Esophagus (tissue), 2 donors: ENCODE measurements around the gene BDKRB1. TPM values are rescaled to one million over a fixed set of nuclear protein-coding genes. Genes with fewer than 3 reads are reported as not detected.
"Not testable (repeated sequence)": the region's sequence is repeated elsewhere in the genome, so short reads cannot be mapped to it uniquely, and the experiment has no call there.

Source experiments
- H3K27ac ChIP-seq, 2 donors: one replicate each; pipeline ENCODE4 v1.5.1; 2013; ENCODE audit warnings: low read depth in 2 of 2, mild to moderate bottlenecking in 2 of 2, inconsistent platforms in 1 of 2, low read length in 1 of 2, moderate library complexity in 1 of 2
- H3K27me3 ChIP-seq, 2 donors: one replicate each; pipeline ENCODE4 v1.6.1; 2013; ENCODE audit warnings: low read length in 2 of 2, control low read depth in 1 of 2, mild to moderate bottlenecking in 1 of 2; ENCODE audit not compliant: insufficient read depth in 2 of 2, control insufficient read depth in 1 of 2
- H3K36me3 ChIP-seq, 2 donors: one replicate each; pipeline ENCODE4 v1.6.1; 2013; ENCODE audit warnings: low read length in 1 of 2; ENCODE audit not compliant: control insufficient read depth in 2 of 2, insufficient read depth in 2 of 2
- H3K4me1 ChIP-seq, 2 donors: one replicate each; pipeline ENCODE4 v1.6.1; 2013; ENCODE audit warnings: low read length in 1 of 2; ENCODE audit not compliant: control insufficient read depth in 2 of 2, insufficient read depth in 2 of 2
- H3K4me3 ChIP-seq, 2 donors: one replicate each; pipeline ENCODE4 v1.5.1; 2013; ENCODE audit warnings: low read length in 2 of 2, mild to moderate bottlenecking in 2 of 2, low read depth in 1 of 2, moderate library complexity in 1 of 2
- H3K9me3 ChIP-seq, 2 donors: one replicate each; pipeline ENCODE4 v1.6.1; 2013; ENCODE audit warnings: mild to moderate bottlenecking in 2 of 2, low read depth in 1 of 2, low read length in 1 of 2, moderate library complexity in 1 of 2; ENCODE audit not compliant: control insufficient read depth in 2 of 2, insufficient read depth in 1 of 2
- WGBS, 2 donors: extraction: QIAGEN DNeasy Blood & Tissue Kit; methylation state at CpG; one replicate each; pipeline ENCODE4 v1.1.7; 2013; 5-methylcytosine and 5-hydroxymethylcytosine counted together
- polyA plus RNA-seq, 2 donors: library from polyadenylated mRNA; stranded (reverse); fragments of 200-250 nt; gene quantifications; one replicate each; pipeline ENCODE4 v1.2.3, GENCODE V29; 2013
- donor health status: healthy with polysubstance abuse.
- donor health status: Bipolar disorder and iron deficiency.

The BDKRB1 gene
- polyA plus RNA-seq, 2 donors: 13.4 to 18.5 TPM

- H3K4me3 ChIP-seq: no peak overlapping the region
- no peaks in the 10 kb centered on the region for H3K9me3 ChIP-seq
- H3K27ac ChIP-seq: no peak overlapping the region
- no peaks in the 10 kb centered on the region for H3K4me1 ChIP-seq
- no peaks in the 10 kb centered on the region for H3K27me3 ChIP-seq
- 59 to 60% methylated on average over 5 of the region's 5 CpGs for WGBS, 2 donors
- peaks cover 3 to 34% of the 10 kb centered on the region in 2 donors for H3K36me3 ChIP-seq
These were observed 12.2 kb upstream of the BDKRB1 start for GRCh38 chr14:96243785-96244184.

GRCh38 chr14:96245074-96245473, 10.9 kb upstream of the BDKRB1 start:
- peaks cover 0 to 27% of the 10 kb centered on the region in 2 donors for H3K36me3 ChIP-seq
- WGBS, 2 donors: 97% methylated on average over 3 of the region's 3 CpGs
- H3K27ac ChIP-seq: not testable (repeated sequence)

GRCh38 chr14:96245710-96246538, 10.1 kb upstream of the BDKRB1 start:
- H3K27ac ChIP-seq: peak overlapping the region in 1 of 2 donors; percentile 58
- H3K36me3 ChIP-seq: peaks cover 0 to 18% of the 10 kb centered on the region in 2 donors
- 92 to 96% methylated on average over 3 of the region's 3 CpGs for WGBS, 2 donors
- H3K27me3 ChIP-seq: no peaks in the 10 kb centered on the region
- no peaks in the 10 kb centered on the region for H3K4me1 ChIP-seq
- H3K4me3 ChIP-seq: no peak overlapping the region
- H3K9me3 ChIP-seq: no peaks in the 10 kb centered on the region

More at GRCh38 chr14:96245074-96245473, 10.9 kb upstream of the BDKRB1 start:
- not testable (repeated sequence) for H3K9me3 ChIP-seq, H3K27me3 ChIP-seq, H3K4me3 ChIP-seq, H3K4me1 ChIP-seq

- H3K27me3 ChIP-seq: no peaks in the 10 kb centered on the region
- no peaks in the 10 kb centered on the region for H3K4me1 ChIP-seq
- H3K9me3 ChIP-seq: no peaks in the 10 kb centered on the region
- H3K27ac ChIP-seq: peak overlapping the region in 1 of 2 donors; percentile 58
- no peak overlapping the region for H3K4me3 ChIP-seq
- 62 to 64% methylated on average over 1 of the region's 1 CpG for WGBS, 2 donors
- H3K36me3 ChIP-seq: peaks cover 0 to 13% of the 10 kb centered on the region in 2 donors
These were observed 9.5 kb upstream of the BDKRB1 start for GRCh38 chr14:96246539-96246847.

- no peak overlapping the region for H3K27ac ChIP-seq
These were observed 9.0 kb upstream of the BDKRB1 start for GRCh38 chr14:96247031-96247430.

GRCh38 chr14:96249029-96249428, 7.0 kb upstream of the BDKRB1 start:
- no peaks in the 10 kb centered on the region for H3K9me3 ChIP-seq
- H3K4me3 ChIP-seq: no peak overlapping the region
- WGBS, 2 donors: 71% methylated on average over 5 of the region's 5 CpGs
- peaks cover 4 to 5% of the 10 kb centered on the region in 2 donors for H3K4me1 ChIP-seq
- no peaks in the 10 kb centered on the region for H3K27me3 ChIP-seq
- no peaks in the 10 kb centered on the region for H3K36me3 ChIP-seq
- H3K27ac ChIP-seq: no peak overlapping the region

More at GRCh38 chr14:96247031-96247430, 9.0 kb upstream of the BDKRB1 start:
- Histone ChIP-seq H3K4me1 (no peaks in the 10 kb centered on the region), H3K27me3 (no peaks in the 10 kb centered on the region), H3K36me3 (peaks cover 0 to 7% of the 10 kb centered on the region in 2 donors), H3K4me3 (no peak overlapping the region), H3K9me3 (no peaks in the 10 kb centered on the region)
- WGBS, 2 donors: 84 to 89% methylated on average over 6 of the region's 6 CpGs

- WGBS, 2 donors: 77 to 87% methylated on average over 3 of the region's 3 CpGs
These were observed 5.5 kb upstream of the BDKRB1 start for GRCh38 chr14:96250485-96250884.

GRCh38 chr14:96251656-96252155, 4.3 kb upstream of the BDKRB1 start:
- Histone ChIP-seq H3K4me3 (no peak overlapping the region), H3K27ac (no peak overlapping the region), H3K27me3 (no peaks in the 10 kb centered on the region), H3K4me1 (peaks cover 4 to 10% of the 10 kb centered on the region in 2 donors), H3K36me3 (no peaks in the 10 kb centered on the region), H3K9me3 (no peaks in the 10 kb centered on the region)
- WGBS, 2 donors: 69 to 75% methylated on average over 4 of the region's 4 CpGs

More at GRCh38 chr14:96250485-96250884, 5.5 kb upstream of the BDKRB1 start:
- no peaks in the 10 kb centered on the region for H3K9me3 ChIP-seq
- no peaks in the 10 kb centered on the region for H3K27me3 ChIP-seq
- H3K27ac ChIP-seq: no peak overlapping the region
- peaks cover 4 to 8% of the 10 kb centered on the region in 2 donors for H3K4me1 ChIP-seq
- no peaks in the 10 kb centered on the region for H3K36me3 ChIP-seq
- no peak overlapping the region for H3K4me3 ChIP-seq

- H3K27me3 ChIP-seq: no peaks in the 10 kb centered on the region
- H3K27ac ChIP-seq: peak overlapping the region in 1 of 2 donors; percentile 33
- H3K9me3 ChIP-seq: no peaks in the 10 kb centered on the region
- WGBS, 2 donors: 92% methylated on average over 19 of the region's 19 CpGs
- peaks cover 4 to 10% of the 10 kb centered on the region in 2 donors for H3K4me1 ChIP-seq
- no peaks in the 10 kb centered on the region for H3K36me3 ChIP-seq
- H3K4me3 ChIP-seq: no peak overlapping the region
These were observed 3.5 kb upstream of the BDKRB1 start for GRCh38 chr14:96252323-96252998.
